ENCODE results near the gene CLK2.
A peak's percentile ranks its signal among the peaks of the same experiment; 100 is the strongest.
"Not testable (repeated sequence)": the region's sequence is repeated elsewhere in the genome, so short reads cannot be mapped to it uniquely, and the experiment has no call there.

CLK2 gene

GRCh38 chr1:155241069-155241679, 32.1 kb downstream of the CLK2 start:
- DNase-seq: peak; percentile 28 to 82 (median 56)

- DNase-seq: no peak
These were observed 36.9 kb downstream of the CLK2 start for GRCh38 chr1:155236451-155236850.

- not testable (repeated sequence) for DNase-seq
These were observed 37.9 kb downstream of the CLK2 start for GRCh38 chr1:155235375-155235774.

GRCh38 chr1:155233502-155233901, 39.8 kb downstream of the CLK2 start:
- DNase-seq: not testable (repeated sequence)

- not testable (repeated sequence) for DNase-seq
These were observed 41.0 kb downstream of the CLK2 start for GRCh38 chr1:155232001-155232978.

- DNase-seq: not testable (repeated sequence)
These were observed 42.0 kb downstream of the CLK2 start for GRCh38 chr1:155231302-155231701.

GRCh38 chr1:155228096-155228427, 45.2 kb downstream of the CLK2 start:
- no peak for DNase-seq

GRCh38 chr1:155227261-155228095, 45.8 kb downstream of the CLK2 start:
- peak; percentile 94 to 99 (median 97) for DNase-seq

GRCh38 chr1:155226910-155227260, 46.4 kb downstream of the CLK2 start:
- DNase-seq: no peak

GRCh38 chr1:155226188-155226909, 47.0 kb downstream of the CLK2 start:
- peak; percentile 66 to 85 (median 75) for DNase-seq

- not testable (repeated sequence) for DNase-seq
These were observed 47.9 kb downstream of the CLK2 start for GRCh38 chr1:155225404-155225759.

- no peak for DNase-seq
These were observed 50.3 kb downstream of the CLK2 start for GRCh38 chr1:155223047-155223446.

- DNase-seq: not testable (repeated sequence)
These were observed 52.9 kb downstream of the CLK2 start for GRCh38 chr1:155220211-155220965.

GRCh38 chr1:155219592-155220031, 53.7 kb downstream of the CLK2 start:
- DNase-seq: peak in 1 of 5 donors; percentile 32

- peak in 1 of 5 donors; percentile 40 for DNase-seq
These were observed 54.3 kb downstream of the CLK2 start for GRCh38 chr1:155218854-155219591.

- not testable (repeated sequence) for DNase-seq
These were observed 58.6 kb downstream of the CLK2 start for GRCh38 chr1:155214702-155215101.

All from T-helper 1 cell (primary cell).